SU-DHL-6 (cell line): ENCODE results near the gene VEZT.

ENCODE experiments used
- EZH2phosphoT487 ChIP-seq: fragments of 200-600 bp; sonication (generic), shearing (Covaris generic); conservative IDR thresholded peaks from 2 replicates; pipeline ENCODE4 v1.6.1; 2018; ENCODE audit warnings: mild to moderate bottlenecking, antibody characterized with exemption, low read length, moderate library complexity, mixed read lengths
- TF ChIP-seq, protein P1 (sequence below): fragments of 200-600 bp; sonication (generic); IDR thresholded peaks from one replicate; pipeline ENCODE4 v1.5.1; 2017; ENCODE audit warnings: antibody characterized with exemption, mild to moderate bottlenecking, low read length, moderate library complexity; ENCODE audit not compliant: insufficient read depth, poor library complexity, severe bottlenecking

DNA sequence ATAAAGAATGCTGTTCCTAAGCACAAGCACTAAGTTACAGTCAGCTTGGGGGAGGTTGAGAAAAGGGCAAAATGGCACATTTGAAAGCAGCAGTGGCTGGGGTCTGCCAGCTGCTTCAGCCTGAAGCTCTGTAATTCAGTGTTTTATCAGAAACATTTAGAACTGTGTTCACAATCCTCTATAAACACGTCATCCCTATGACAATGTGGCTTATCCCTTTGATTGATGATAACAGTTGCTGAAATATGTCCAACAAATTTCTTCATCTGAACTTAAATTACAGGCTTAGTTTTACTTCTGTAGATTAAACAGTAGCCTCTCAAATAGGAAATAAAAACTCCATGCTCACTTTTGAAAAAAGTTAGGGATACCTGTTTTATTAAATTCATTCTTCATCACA lies 108.8 kb downstream of the VEZT start:
- TF ChIP-seq, protein P1, sequence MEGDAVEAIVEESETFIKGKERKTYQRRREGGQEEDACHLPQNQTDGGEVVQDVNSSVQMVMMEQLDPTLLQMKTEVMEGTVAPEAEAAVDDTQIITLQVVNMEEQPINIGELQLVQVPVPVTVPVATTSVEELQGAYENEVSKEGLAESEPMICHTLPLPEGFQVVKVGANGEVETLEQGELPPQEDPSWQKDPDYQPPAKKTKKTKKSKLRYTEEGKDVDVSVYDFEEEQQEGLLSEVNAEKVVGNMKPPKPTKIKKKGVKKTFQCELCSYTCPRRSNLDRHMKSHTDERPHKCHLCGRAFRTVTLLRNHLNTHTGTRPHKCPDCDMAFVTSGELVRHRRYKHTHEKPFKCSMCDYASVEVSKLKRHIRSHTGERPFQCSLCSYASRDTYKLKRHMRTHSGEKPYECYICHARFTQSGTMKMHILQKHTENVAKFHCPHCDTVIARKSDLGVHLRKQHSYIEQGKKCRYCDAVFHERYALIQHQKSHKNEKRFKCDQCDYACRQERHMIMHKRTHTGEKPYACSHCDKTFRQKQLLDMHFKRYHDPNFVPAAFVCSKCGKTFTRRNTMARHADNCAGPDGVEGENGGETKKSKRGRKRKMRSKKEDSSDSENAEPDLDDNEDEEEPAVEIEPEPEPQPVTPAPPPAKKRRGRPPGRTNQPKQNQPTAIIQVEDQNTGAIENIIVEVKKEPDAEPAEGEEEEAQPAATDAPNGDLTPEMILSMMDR, result no peak
- TF ChIP-seq EZH2phosphoT487, result no peak
